K562 (cell line): ENCODE data around the gene PRKAR2B. TPM values are rescaled to one million over a fixed set of nuclear protein-coding genes. Genes with fewer than 3 reads are reported as not detected.

Experiments used
- TAL1 ChIP-seq: fragments of 450-650 bp; IDR thresholded peaks from 2 replicates; pipeline ENCODE4 v1.6.1; 2016; ENCODE audit warnings: mild to moderate bottlenecking
- THRB ChIP-seq: fragments of 450-650 bp; formaldehyde crosslinking; conservative IDR thresholded peaks from 2 replicates; pipeline ENCODE4 v1.4.0; 2022; ENCODE audit warnings: mild to moderate bottlenecking, missing genetic modification characterization
- XRCC3 ChIP-seq: fragments of 450-650 bp; IDR thresholded peaks from 2 replicates; pipeline ENCODE4 v1.6.1; 2017; ENCODE audit warnings: mild to moderate bottlenecking, moderate library complexity
- ZBTB33 ChIP-seq: sonication (generic); formaldehyde crosslinking; IDR thresholded peaks from 2 replicates; pipeline ENCODE4 v1.8.1; 2023; ENCODE audit warnings: mild to moderate bottlenecking, missing genetic modification reagents
- ZC3H11A ChIP-seq: IDR thresholded peaks from 2 replicates; pipeline ENCODE4 v1.6.1; 2012; ENCODE audit warnings: low read depth, low read length, improper control_type of control experiment
- polyA plus RNA-seq, 8 experiments: library from polyadenylated mRNA; depleted of rRNA in 4 of 8; stranded (reverse) in 5 of 8; unstranded in 3 of 8; fragments of >200 nt; fragmentation: Nextera tagmentation in 2 of 8; fragmentation: Illumina TruSeq in 1 of 8; extraction: Ambion mirVana in 2 of 8; extraction: Trizol in 1 of 8; gene quantifications; 2 replicates each; pipeline versions ENCODE4 v1.2.1 to v1.2.3, GENCODE V29; 2011 to 2014; ENCODE audit warnings: inconsistent platforms in 1 of 8, missing spikeins in 1 of 8
- total RNA-seq, 7 experiments: library from RNA; depleted of rRNA in 6 of 7; stranded (reverse); fragments of >200 nt in 6 of 7; fragmentation: Illumina TruSeq in 2 of 7; extraction: Trizol in 2 of 7; gene quantifications; 2 replicates each; pipeline versions ENCODE4 v1.2.1 to v1.2.3, GENCODE V29; 2011 to 2021; ENCODE audit warnings: low replicate concordance in 1 of 7
- TF ChIP-seq, protein P1 (sequence below), 2 experiments: fragments of 450-650 bp; IDR thresholded peaks; 2 replicates each; pipeline ENCODE4 v1.6.1; 2018; ENCODE audit warnings: mild to moderate bottlenecking in 2 of 2, low read depth in 1 of 2; ENCODE audit not compliant: partially characterized antibody in 2 of 2
- TF ChIP-seq, protein P2 (sequence below), 2 experiments: fragments of 450-650 bp; IDR thresholded peaks; 2 replicates each; pipeline ENCODE4 v1.6.1; 2016; ENCODE audit warnings: mild to moderate bottlenecking in 2 of 2, borderline replicate concordance in 1 of 2, low read depth in 1 of 2, moderate library complexity in 1 of 2

The PRKAR2B gene
- total and polyA plus RNA-seq, 9 of the 15 experiments (the other 6 are each of a cell fraction or from before 2014, with no cell fraction given) = 59.0 to 173 (median 129) TPM

- TF ChIP-seq, protein P1, sequence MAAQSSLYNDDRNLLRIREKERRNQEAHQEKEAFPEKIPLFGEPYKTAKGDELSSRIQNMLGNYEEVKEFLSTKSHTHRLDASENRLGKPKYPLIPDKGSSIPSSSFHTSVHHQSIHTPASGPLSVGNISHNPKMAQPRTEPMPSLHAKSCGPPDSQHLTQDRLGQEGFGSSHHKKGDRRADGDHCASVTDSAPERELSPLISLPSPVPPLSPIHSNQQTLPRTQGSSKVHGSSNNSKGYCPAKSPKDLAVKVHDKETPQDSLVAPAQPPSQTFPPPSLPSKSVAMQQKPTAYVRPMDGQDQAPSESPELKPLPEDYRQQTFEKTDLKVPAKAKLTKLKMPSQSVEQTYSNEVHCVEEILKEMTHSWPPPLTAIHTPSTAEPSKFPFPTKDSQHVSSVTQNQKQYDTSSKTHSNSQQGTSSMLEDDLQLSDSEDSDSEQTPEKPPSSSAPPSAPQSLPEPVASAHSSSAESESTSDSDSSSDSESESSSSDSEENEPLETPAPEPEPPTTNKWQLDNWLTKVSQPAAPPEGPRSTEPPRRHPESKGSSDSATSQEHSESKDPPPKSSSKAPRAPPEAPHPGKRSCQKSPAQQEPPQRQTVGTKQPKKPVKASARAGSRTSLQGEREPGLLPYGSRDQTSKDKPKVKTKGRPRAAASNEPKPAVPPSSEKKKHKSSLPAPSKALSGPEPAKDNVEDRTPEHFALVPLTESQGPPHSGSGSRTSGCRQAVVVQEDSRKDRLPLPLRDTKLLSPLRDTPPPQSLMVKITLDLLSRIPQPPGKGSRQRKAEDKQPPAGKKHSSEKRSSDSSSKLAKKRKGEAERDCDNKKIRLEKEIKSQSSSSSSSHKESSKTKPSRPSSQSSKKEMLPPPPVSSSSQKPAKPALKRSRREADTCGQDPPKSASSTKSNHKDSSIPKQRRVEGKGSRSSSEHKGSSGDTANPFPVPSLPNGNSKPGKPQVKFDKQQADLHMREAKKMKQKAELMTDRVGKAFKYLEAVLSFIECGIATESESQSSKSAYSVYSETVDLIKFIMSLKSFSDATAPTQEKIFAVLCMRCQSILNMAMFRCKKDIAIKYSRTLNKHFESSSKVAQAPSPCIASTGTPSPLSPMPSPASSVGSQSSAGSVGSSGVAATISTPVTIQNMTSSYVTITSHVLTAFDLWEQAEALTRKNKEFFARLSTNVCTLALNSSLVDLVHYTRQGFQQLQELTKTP (IDR thresholded peaks at IDR 0.05; ENCODE audit: low read depth in 1 of 2, partially characterized antibody in 2 of 2) = peak in 1 of 2 experiments; percentile 29
- TF ChIP-seq, protein P2, sequence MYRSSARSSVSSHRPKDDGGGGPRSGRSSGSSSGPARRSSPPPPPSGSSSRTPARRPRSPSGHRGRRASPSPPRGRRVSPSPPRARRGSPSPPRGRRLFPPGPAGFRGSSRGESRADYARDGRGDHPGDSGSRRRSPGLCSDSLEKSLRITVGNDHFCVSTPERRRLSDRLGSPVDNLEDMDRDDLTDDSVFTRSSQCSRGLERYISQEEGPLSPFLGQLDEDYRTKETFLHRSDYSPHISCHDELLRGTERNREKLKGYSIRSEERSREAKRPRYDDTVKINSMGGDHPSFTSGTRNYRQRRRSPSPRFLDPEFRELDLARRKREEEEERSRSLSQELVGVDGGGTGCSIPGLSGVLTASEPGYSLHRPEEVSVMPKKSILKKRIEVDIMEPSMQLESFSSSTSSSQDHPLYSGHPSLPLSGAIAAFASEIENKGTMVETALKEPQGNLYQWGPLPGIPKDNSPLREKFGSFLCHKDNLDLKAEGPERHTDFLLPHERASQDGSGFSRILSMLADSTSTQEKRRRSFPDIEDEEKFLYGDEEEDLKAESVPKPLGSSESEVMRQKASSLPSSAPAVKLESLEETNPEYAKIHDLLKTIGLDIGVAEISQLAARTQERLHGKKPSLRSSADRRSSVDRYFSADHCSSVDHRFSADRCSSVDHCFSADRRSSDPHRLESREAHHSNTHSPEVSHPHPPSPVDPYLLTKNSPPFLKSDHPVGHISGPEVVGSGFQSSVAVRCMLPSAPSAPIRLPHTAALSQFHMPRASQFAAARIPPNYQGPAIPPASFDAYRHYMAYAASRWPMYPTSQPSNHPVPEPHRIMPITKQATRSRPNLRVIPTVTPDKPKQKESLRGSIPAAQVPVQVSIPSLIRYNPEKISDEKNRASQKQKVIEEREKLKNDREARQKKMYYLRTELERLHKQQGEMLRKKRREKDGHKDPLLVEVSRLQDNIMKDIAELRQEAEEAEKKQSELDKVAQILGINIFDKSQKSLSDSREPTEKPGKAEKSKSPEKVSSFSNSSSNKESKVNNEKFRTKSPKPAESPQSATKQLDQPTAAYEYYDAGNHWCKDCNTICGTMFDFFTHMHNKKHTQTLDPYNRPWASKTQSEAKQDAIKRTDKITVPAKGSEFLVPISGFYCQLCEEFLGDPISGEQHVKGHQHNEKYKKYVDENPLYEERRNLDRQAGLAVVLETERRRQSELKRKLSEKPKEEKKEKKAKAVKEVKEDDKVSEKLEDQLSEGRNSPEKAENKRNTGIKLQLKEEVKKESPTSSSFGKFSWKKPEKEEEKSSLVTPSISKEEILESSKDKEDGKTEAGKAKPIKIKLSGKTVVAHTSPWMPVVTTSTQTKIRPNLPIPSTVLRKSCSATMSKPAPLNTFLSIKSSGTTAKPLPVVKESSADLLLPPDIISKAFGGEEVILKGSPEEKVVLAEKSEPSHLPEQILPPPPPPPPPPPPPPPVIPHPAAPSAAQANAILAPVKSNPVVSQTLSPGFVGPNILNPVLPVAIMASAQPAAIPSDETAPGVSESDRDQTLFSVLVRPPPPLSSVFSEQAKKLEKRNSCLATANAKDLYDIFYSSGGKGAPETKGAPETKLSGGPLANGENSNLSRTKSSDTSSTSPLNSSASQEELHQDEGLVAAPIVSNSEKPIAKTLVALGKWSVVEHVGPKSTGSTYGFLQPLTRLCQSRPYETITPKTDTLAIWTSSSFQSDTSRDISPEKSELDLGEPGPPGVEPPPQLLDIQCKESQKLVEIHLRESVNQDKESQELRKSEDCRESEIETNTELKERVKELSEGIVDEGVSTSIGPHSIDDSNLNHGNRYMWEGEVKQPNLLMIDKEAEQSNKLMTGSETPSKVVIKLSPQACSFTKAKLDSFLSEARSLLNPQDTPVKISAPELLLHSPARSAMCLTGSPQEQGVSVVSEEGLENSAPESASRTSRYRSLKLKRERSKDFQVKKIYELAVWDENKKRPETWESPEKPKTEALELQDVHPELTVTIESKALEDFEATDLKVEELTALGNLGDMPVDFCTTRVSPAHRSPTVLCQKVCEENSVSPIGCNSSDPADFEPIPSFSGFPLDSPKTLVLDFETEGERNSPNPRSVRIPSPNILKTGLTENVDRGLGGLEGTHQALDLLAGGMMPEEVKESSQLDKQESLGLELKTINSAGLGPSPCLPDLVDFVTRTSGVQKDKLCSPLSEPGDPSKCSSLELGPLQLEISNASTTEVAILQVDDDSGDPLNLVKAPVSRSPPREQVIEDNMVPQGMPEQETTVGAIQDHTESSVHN (IDR thresholded peaks at IDR 0.05; ENCODE audit: borderline replicate concordance in 1 of 2, low read depth in 1 of 2) = 0 out of 4 replicates have a peak, but pooled peaks of 1 of the 2 experiments have one; percentile 24
- TF ChIP-seq TAL1 (peak; percentile 40; the same call in 1 of the 2 replicates), THRB (CRISPR knock-in tag) (no peak), XRCC3 (no peak), ZC3H11A (no peak), ZBTB33 (CRISPR knock-in tag) (no peak)
Measured at GRCh38 chr7:107115762-107116540, 71.4 kb downstream of the PRKAR2B start (continued).
